CD4-positive, alpha-beta T cell treated with Interleukin-1 beta for 1 hour (primary cell): ENCODE data around the gene NLRC3.

Source experiments
- DNase-seq, 2 donors: peaks; one replicate each; pipeline ENCODE4 v3.0.0-alpha.2; 2020 to 2022

NLRC3 gene

DNA sequence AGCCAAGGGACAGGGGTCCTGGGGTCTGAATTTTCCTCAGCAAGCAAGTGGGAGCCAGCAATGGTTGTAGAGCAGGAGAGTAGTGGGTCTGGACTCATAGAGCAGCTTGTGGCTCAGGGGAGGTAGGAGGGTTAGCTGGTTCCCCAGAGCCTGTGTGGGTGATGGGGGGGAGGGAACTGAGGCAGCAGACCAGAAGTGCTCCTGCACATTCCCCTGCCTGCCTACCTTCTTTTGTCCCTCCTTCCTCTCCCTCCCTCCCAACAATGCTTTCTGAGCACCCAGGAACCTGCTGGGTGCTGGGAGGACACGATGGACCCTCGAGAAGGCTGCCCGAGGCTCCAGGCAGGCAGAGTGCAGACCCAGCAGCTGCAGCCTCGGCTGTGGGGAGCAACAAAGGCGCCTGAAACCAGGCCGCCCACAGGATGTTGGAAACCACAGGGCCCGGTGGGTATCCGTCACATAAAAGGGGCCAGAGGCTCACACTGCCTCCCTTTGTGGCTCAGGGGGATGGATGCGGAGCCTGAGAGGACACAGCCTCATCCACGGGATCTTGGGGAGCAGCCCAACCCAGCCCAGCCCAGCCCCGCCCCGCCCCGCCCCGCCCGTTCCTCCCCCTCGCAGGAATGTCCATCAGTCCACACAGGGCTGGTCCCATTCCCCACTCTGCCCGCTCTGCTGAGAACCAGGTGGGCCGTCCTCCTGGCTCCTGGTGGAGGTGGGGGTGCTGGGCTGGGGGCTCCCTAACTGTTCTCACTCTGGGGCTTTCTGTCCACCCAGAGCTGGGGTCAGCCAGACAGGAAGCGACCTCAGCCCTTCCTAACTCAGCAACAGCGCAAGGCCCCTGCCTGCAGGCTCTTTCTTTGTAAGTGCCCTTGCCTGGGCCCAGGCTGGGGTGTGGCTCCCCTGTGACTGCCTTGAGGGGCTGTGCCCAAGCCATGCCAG, 1.7 kb upstream of the NLRC3 start:
- DNase-seq: peak; percentile 47 to 60

DNA sequence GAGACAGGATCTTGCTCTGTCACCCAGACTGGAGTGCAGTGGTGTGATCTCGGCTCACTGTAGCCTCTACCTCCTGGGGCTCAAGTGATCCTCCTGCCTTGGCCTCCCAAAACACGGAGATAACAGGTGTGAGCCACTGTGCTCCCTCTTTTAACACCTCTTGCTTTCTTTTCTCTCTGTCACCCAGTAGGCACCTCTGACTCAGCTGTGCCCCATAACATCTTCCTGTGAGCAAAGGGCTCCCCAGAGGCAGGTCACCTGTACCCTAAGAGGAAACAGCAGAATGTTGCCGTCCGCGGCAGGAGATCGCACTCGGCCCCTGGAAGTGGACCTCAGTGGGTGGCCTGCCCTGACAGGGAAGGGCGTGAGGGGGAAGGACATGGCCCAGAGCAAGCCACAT, 918 bp upstream of the NLRC3 start:
- DNase-seq: peak; percentile 27 to 55

DNA sequence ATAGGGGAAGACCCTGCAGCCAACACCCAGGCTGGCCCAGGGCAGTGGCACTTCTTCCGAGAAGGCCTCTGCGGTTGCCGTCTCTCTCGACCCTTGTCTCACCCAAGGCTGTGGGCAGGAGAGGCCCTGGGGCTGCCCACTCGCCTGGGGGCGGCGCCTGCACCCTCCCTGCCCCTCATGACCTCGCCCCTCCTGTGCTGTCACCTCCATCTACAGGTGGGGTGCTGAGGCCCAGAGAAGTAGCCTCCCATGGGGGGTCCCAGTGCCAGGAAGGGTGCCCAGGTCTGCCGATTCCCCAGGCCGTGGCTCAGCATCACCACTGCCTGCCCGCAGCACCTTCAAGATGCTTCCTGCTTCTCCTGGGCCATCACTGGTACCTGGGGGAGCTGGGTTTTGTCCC, 992 bp downstream of the NLRC3 start:
- peak in 1 of 2 donors; percentile 19 for DNase-seq

DNA sequence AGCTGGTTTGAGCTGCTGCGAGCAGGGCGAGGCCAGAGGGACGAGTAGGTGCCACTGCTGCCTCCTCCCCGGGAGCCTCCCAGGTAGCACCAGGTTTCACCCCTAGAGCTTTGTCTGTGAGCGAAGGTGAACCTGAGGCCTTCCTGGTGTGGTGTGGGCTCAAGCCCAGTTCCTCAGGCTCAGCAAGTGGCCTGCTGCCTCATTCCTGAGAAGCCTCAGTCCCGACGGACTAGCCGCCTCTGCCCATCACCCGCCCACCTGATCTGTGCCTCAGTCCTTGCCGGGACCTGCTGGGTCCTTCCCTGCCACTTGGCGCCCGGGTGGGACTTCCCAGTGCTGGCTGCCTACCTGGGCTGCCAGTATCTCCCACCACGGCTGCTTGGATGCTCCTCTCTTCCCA, 1.7 kb downstream of the NLRC3 start:
- DNase-seq: no peak

DNA sequence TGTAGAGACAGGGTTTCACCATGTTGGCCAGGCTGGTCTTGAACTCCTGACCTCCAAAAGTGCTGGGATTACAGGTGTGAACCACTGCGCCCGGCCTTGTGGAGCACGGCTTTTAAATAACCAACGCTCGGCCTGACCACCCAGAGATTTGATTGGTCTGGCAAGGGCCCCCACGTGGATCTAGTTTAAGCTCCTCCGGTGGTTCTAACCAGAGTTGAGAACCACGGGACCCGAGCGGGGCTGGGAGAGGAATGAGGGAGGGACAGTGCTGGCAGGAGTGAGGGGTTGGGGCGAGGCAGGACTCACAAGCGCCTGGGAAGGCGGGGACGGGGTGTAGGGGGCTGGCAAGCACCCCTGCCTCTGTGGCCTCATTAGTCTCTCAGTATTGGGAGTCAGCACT, 3.0 kb downstream of the NLRC3 start:
- no peak for DNase-seq

DNA sequence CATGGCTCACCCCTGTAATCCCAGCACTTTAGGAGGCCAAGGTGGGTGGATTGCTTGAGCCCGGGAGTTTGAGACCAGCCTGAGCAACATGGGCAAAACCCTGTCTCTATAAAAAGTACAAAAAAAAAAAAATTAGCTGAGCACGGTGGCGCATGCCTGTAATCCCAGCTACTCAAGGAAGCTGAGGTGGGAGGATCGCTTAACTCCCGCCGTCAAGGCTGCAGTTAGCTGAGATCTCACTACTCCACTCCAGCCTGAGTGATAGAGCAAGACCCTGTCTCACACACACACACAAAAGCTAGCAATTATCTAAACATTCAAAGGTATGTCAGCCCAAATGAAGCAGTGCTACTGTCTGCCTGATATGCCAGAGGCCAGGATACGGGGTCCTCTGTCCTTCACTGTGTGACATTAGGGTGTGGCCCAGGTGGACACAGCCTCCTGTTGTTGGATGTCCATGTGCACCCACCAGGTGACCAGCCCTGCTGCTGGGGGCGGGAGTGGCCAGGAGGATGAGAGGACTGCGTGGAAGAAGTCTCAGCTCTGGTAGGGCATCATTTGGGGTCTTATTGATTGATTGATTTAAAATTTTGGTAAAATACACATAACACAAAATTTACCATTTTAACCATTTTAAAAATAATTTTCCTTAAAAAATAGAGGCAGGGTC, 3.9 kb downstream of the NLRC3 start:
- DNase-seq: no peak

DNA sequence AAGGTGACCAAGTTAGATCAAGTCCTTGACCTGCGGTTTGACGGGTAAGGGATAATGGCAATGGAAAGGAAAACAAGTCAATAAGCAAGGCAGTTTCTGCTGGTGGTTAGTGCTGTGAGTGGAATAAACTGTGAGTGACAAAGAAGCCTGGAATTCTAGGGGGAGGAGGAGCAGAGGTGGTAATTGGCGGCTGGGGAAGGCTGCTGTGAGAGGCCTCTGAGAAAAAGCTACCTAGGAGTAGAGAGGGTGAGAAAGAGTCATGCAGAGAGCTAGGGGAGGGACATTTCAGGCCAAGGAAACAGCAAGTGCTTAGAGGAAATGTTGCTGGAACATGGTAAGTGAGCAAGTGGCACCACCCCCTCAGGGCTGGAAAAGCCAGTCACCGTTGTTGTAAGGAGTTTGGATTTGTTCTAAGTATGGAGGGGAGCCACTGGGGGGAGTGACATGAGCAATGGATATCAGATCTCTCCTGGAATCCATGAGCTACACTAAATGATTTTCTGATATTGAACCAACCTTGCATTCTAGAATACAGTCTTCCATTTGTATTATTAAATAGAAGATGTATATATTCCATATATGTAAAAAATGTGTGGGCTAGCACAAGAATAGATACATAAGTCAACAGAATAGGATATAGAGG, 6.7 kb downstream of the NLRC3 start:
- DNase-seq: no peak

DNA sequence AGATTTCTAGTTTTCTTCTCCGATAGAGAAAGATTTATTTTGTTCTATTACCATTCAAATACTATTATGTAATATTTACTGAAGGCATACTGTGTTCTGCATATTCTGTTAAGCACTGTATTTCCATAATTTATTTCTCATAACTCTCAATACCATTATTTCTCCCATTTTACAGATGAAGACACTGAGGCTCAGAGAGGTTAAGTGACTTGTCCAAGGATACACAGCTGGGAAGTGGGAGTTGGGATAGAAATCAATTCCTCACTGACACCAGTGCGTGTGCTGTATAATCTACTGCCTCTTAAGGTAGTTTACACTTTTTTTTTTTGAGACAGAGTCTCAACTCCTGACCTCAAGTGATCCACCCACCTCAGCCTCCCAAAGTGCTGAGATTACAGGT, 7.4 kb downstream of the NLRC3 start:
- no peak for DNase-seq

DNA sequence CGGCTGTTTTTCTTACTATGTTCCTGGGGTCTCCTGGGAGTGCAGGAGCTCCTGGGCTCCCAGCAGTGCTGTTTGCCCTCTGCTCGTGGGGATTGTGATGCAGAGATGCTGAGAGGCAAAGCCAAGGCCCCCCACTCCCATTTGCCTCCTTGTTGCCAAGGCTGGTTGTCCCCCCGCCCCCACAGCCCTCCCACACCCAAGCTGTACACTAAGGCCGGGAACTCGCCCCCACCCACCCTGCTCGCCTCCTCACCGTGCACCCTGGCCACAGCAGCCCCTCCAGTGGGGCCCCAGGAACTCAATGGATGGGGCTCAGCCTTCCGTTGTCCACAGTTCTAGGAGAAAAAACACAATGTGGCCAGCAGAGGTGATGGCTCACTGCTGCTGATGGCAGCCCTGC, 10.2 kb downstream of the NLRC3 start:
- no peak for DNase-seq

DNA sequence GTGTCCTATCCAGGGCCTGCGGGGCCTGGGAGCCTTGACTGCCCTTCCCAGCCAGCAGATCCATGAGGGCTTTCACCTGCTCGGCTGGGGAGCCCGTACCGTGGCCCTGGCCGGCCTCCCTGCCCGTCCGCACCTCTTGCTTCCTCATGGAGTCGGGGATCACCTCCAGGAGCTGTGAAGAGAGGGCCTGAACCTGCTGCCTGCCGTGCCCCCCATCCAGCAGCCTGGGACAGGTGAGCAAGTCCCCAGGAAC, 12.4 kb downstream of the NLRC3 start:
- no peak for DNase-seq

DNA sequence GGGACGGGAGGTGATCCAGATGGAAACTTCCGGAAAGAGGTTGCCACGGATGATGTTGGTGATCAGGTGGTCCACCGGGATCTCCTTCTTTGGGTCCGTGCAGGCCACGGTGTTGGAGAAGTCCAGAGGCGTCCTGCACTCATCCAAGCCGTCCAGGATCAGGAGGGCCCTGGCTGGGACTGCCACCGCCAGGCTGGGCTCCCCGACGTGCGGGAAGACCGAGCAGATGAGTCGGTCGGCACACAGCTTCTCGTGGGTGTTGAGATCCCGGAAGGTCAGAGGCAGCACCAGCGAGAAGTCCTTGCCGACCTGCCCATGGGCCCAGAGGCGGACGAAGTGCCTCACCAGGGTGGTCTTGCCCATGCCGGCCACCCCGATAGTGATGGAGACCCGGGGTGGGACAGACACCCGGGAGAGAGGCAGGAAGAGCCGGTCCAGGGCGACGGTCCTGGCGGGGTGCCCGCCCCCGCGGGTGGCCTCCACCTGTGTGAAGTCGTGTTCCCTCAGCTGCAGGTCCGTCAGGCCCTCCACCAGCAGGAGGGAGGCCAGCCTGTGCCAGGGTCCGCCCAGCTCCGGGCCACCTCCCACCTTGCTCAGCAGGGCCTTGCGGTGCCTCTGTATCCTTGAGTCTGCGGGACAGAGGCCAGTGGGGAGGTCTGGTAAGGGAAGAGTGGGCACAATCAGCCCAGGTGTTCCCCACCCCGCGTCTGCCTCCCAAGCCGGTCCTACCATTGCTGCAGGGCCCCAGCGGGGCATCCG, 12.9 kb downstream of the NLRC3 start:
- no peak for DNase-seq

DNA sequence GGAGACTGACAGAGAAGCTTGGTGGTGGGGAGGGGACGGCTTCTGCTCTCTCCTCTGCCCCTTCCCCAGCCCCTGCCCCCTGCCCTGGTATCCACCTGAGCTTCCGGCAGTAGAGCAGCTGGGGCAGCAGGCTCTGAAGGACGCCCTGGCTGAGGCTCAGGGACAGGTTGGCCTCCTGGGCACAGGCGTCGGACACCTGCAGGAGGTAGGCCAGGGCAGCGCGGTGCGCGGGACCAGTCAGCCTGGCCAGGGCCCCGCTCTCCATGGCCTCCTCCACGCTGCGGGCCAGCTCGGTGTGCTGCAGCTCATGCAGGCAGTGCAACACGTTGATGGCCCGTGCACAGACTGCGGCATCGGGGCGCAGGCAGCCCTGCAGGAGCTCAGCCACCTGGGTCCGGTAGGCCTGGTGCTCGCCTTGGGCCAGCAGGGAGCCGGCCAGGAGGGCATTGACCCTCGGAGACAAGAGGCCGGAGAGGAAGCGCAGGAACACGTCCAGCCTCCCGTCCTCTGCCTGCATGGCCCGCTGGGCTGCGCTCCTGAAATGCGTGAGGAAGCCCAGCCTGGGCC, 14.2 kb downstream of the NLRC3 start:
- no peak for DNase-seq

DNA sequence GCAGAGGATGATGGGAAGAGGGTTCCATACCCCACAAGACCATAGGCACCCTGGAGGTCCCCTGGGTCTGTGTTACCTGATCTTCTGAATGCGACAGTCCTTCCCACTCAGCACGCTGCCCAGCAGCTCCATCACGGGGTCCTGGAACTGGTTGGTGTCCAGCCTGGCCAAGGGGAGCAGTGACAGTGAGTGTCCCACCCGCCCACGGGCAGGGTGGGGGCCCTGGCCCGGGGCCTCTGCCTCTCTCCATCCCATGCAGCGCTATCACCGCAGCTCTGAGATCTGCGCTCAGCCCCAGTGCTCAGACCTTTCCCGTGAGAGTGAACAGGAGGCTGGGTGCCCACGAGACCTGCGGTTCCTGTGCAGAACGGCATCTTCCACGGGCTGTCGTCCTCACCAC, 15.6 kb downstream of the NLRC3 start:
- DNase-seq: no peak

DNA sequence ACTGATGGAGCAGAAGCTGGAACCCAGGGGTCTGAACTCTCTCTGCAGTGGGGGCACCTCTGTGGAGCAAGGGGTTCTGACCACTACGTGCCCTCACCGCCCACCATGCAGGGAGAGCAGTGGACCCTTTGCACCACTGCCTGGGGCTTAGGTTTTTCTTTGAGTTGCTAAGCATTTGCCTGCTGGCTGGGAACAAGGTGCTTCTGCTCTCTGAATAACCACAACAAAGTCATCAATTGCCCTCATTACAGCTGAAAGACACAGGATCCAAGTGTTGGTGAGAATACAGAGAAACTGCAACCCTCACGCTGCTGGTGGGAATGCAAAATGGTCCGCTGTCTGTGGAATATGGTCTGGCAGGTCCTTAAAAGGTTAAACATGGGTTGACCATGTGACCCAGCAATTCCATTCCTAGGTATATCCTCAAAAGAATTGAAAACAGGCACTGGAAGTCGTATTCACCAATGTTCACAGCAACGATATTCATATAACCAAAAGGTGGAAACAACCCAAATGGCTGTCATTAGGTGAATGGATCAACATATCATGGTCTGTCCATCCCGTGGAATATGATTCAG, 22.8 kb downstream of the NLRC3 start:
- DNase-seq: no peak

DNA sequence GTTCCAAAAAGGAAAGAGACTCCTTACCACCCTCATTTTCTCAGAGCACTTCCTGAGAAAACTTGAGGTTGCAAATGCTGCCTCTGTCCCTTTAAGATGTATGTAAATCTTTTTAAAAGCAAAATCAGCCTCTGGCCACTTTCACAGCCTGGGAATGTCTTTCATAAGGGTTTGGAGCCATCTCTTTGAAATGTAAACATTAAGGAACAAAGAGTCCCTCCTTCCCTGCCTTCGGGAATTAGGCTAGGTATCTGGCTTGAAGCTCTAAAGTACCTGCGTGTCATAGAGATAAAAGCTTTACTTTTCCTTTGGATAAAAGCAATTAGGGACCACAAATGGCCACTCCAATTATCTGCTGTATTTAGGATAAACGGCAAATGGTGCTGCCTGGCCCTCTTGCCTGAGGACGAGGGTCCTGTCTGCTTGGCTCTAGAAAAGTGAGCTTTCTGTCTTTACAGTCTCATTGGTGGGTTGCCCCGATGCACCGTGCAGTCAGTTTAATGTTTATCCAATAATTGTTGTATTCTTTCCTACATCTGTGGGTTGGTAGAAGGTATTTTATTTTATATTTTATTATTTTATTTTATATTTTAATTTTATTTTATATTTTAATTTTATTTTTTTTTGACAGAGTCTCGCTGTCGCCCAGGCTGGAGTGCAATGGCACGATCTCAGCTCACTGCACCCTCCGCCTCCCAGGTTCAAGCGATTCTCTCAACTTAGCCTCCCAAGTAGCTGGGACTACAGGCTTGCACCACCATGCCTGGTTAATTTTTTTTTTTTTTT, 23.9 kb downstream of the NLRC3 start:
- no peak for DNase-seq

DNA sequence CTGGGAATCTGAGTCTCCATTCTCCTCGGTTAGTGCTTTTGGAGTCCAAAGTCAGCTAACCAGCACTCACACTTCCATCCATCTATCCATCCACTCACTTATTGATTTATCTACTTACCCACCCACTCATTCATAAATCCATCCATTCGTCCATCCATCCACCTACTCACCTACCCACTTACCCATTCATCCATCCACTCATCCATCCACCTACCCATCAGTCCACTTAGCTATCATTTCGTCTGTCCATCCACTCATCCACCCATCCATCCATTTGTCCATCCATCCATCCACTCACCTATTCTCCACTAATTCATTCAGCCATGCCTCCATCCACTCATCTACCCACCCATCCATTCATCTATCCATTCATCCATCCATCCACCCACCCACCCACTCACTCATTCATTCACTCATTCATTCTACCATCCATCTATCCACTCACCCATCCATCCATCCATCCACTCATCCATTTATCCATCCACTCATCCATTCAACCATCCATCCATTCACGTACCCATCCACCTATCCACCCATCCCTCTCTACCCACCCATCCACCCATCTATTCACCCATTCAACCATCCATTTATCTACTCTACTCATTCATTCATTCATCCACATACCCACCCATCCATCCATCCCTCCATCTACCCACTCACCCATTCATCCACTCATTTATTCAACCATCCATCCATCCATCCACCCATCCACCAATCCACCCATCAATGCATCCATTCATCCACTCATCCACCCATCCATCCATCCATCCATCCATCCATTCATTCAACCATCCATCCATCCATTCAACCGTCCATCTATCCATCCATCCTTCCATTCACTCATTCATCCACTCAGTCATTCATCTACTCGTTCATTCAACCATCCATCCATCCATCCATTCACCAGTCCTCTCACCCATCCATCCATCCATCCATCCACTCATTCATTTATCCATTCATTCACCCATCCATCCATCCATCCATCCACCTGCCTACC, 26.1 kb downstream of the NLRC3 start:
- no peak for DNase-seq

DNA sequence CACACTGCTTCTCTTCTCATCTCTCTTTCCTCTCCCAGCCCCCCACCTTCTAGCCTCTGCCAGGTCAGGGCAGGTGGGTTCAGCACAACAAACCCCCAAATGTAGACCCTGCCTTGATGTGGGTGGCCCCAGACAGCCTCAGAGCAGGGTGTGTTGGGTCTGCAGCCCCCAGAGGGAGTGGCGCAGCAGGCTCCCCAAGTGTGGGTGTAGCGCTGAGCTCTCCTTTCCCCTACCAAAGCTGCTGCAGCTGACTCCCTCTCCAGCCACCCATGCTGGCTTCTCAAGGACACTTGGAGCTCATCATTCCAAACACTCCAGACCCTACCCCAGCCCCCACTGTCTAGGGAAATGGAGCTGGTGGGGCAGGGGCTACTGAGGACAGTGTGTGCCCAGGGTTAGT, 27.3 kb downstream of the NLRC3 start:
- DNase-seq: no peak

DNA sequence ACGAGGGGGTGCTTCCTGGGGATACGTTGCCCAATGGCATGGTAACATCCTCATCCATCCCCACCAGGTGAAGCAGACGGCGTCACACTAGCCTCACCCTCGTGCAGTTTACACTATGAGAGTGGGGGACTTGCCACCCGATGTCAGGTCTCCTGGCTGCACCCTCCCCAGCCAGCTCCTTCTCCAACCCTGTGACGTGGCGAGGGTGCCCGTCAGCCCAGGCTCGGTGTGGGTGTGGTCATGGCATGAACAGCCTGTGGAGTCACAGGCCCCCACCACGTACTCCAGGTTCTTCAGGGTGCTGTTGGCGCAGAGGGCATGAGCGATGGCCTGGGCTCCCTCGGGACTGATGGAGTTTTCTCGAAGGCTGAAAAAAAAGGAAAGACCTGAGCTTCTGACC, 28.3 kb downstream of the NLRC3 start:
- DNase-seq: no peak

DNA sequence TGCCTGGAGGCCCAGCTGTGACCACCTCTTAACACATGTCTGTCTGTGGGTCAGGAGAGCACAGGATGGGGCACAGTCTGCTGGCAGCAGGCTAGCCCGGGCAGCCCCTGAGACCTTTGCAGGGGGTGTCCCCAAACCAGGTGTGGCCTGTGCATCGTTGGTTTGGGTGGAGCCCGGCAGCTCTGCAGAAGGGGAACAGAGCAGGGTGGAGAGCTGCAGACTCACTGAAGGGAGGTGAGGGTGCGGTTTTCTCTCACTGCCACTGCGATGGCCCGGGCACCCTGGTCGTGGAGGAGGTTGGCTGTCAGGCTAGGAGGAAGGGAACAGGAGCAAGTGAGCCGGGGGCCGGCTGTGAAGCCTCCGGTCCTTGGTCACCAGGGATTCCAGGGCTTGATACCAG, 28.8 kb downstream of the NLRC3 start:
- peak in 1 of 2 donors; percentile 43 for DNase-seq

DNA sequence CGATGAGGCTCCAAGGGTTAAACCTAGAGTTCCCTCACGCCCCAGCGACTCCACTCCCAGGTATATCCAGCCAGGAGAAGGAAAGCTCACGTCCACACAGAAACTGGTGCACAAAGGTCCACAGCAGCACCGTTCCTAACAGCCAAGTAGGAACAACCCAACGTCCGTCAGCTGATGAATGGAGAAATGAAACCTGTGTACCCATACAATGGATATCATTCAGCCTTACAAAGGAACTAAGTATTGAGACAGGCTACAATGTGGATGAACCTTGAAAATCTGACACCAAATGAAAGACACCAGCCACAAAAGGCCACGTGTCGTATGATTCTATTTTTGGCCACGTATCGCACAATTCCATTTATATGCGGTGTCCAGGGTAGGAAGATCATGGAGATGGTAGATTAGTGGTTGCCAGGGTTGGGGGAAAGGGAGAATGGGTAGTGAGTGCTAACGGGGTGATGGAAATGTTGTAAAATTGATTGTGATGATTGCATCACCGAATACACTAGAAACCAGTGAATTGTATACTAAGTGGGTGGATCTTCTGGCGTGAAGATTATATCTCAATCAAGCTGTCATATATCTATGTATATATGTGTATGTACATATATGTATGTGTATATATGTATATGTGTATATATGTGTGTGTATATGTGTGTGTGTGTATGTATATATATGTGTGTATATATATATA, 30.1 kb downstream of the NLRC3 start:
- DNase-seq: no peak
